GM12878 (cell line): Measurements from ENCODE around the gene ITGA5. TPM values are rescaled to one million over a fixed set of nuclear protein-coding genes. Genes with fewer than 3 reads are reported as not detected.

ENCODE experiments used
- CUX1 ChIP-seq: IDR thresholded peaks from 2 replicates; pipeline ENCODE4 v1.6.1; 2012; ENCODE audit warnings: improper control_type of control experiment, low read depth, low read length; ENCODE audit not compliant: insufficient replicate concordance
- EP300 ChIP-seq, 2 experiments: fragments of 150-350 bp in 1 of 2; IDR thresholded peaks; 2 replicates each; pipeline ENCODE4 v1.6.1; 2011 to 2012; ENCODE audit warnings: low read depth in 2 of 2, low read length in 2 of 2, borderline replicate concordance in 1 of 2, improper control_type of control experiment in 1 of 2, inconsistent platforms in 1 of 2; ENCODE audit not compliant: control insufficient read depth in 1 of 2
- FOS ChIP-seq: IDR thresholded peaks from 3 replicates; pipeline ENCODE4 v1.6.1; 2011; ENCODE audit warnings: borderline replicate concordance; ENCODE audit not compliant: insufficient read length; ENCODE audit errors: extremely low read depth
- KLF5 ChIP-seq: fragments of 450-650 bp; IDR thresholded peaks from 2 replicates; pipeline ENCODE4 v1.6.1; 2014; ENCODE audit warnings: mild to moderate bottlenecking; ENCODE audit not compliant: partially characterized antibody
- SIX5 ChIP-seq: IDR thresholded peaks from 2 replicates; pipeline ENCODE4 v1.6.1; 2011; ENCODE audit warnings: mild to moderate bottlenecking, low read depth, low read length, moderate library complexity; ENCODE audit not compliant: severe bottlenecking
- SMARCA5 ChIP-seq: fragments of 450-650 bp; IDR thresholded peaks from 2 replicates; pipeline ENCODE4 v1.6.1; 2017; ENCODE audit warnings: mild to moderate bottlenecking
- SREBF2 ChIP-seq: IDR thresholded peaks from 2 replicates; pipeline ENCODE4 v1.6.1; 2012; ENCODE audit warnings: mild to moderate bottlenecking, low read length
- STAT3 ChIP-seq: IDR thresholded peaks from 2 replicates; pipeline ENCODE4 v1.6.1; 2011; ENCODE audit warnings: low read depth, low read length, improper control_type of control experiment
- ZNF217 ChIP-seq: fragments of 450-650 bp; IDR thresholded peaks from 2 replicates; pipeline ENCODE4 v1.6.1; 2017; ENCODE audit warnings: antibody characterized with exemption, mild to moderate bottlenecking
- ZNF592 ChIP-seq: fragments of 450-650 bp; IDR thresholded peaks from 2 replicates; pipeline ENCODE4 v1.6.1; 2017; ENCODE audit warnings: mild to moderate bottlenecking, moderate library complexity
- polyA plus RNA-seq, 11 experiments: library from polyadenylated mRNA; depleted of rRNA in 4 of 11; unstranded in 6 of 11; stranded (reverse) in 5 of 11; fragments of >200 nt; fragmentation: Nextera tagmentation in 4 of 11; fragmentation: Illumina TruSeq in 1 of 11; extraction: Ambion mirVana in 4 of 11; extraction: Trizol in 1 of 11; gene quantifications; 1 replicate in 1 of 11; 2 replicates in 10 of 11; pipeline versions ENCODE4 v1.2.1 to v1.2.3, GENCODE V29; 2011 to 2016; ENCODE audit warnings: inconsistent platforms in 2 of 11, missing spikeins in 2 of 11, low read depth in 1 of 11
- total RNA-seq, 4 experiments: library from RNA; depleted of rRNA in 3 of 4; stranded (reverse); fragments of >200 nt in 3 of 4; fragmentation: Illumina TruSeq in 1 of 4; extraction: Trizol in 1 of 4; gene quantifications; 2 replicates each; pipeline versions ENCODE4 v1.2.1 to v1.2.3, GENCODE V29; 2013 to 2021
- TF ChIP-seq, protein P1 (sequence below): IDR thresholded peaks from 2 replicates; pipeline ENCODE4 v1.6.1; 2012; ENCODE audit warnings: low read depth, low read length, improper control_type of control experiment

The ITGA5 gene
- total and polyA plus RNA-seq, 10 of the 15 experiments (the other 5 are each of a cell fraction or from before 2014, with no cell fraction given): 0.15 to 22.5 (median 0.61) TPM

DNA sequence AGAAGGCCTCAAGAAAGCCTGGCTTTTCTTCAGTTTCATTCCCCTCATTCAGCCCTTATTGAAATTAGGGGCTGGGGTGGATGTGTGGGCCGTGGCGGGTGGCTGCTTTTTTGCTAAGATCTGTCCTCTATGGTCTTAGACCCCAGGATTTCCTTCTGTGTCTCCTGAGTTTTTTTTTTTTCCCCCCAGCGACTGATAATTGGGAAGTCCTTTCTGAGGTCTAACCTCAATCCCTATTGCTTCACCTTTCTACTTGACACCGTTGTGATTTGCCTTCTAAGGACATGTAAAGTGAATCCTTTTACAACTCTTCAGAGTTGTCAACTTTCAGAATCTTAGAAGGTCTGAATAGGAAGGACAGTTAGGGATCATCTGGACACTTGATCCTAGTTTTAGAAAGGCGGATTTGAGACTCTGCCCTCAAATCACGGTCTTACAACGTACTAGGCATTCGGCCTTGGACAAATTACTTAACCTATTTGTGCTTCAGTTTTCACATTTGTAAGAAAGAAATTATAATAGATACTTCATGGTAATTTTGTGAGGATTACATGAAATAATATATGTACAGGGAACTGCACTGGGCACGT is 59.2 kb downstream of the ITGA5 start (continued):
- TF ChIP-seq, protein P1, sequence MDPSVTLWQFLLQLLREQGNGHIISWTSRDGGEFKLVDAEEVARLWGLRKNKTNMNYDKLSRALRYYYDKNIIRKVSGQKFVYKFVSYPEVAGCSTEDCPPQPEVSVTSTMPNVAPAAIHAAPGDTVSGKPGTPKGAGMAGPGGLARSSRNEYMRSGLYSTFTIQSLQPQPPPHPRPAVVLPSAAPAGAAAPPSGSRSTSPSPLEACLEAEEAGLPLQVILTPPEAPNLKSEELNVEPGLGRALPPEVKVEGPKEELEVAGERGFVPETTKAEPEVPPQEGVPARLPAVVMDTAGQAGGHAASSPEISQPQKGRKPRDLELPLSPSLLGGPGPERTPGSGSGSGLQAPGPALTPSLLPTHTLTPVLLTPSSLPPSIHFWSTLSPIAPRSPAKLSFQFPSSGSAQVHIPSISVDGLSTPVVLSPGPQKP: no peak
- TF ChIP-seq KLF5 (no peak), ZNF217 (peak; percentile 73; the same call in 1 of the 2 replicates), SREBF2 (no peak), CUX1 (no peak), SMARCA5 (peak; percentile 89; the same call in 1 of the 2 replicates), ZNF592 (no peak), EP300 (IDR thresholded peaks at IDR 0.05; ENCODE audit: borderline replicate concordance in 1 of 2, control insufficient read depth in 1 of 2, low read depth in 2 of 2, low read length in 2 of 2) (no peak), SIX5 (no peak), STAT3 (no peak), FOS (no peak)
